ENCODE data around the gene MAEA.

MAEA gene

GRCh38 chr4:1300466-1301455 is 11.1 kb downstream of the MAEA start:
- DNase-seq (ENCODE audit: low read depth), result no peak

- no peak for DNase-seq (ENCODE audit: low read depth)
Measured at GRCh38 chr4:1302159-1302558, 12.5 kb downstream of the MAEA start.

DNA sequence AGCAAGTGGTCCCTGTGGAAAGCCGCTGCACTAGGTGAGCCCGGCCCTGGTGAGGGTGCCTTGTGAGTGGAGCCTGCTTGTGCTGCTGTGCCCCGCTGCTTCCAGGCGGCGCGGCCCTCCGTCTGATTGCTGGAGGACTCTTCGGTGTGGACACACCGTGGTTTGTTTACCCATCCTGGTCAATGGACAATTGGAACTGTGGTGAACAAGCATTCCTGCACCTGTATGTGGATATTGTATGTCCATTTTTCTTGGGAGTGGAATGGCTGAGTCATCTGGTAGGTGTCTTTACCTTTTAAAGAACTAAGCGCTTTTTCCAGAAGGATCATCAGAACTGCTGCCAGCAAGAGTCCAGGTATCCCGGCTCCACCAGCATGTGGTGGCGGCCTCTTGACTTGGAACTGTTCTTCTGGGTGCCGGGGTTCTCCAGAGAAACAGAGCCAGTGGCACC is 15.6 kb downstream of the MAEA start:
- no peak for DNase-seq (ENCODE audit: low read depth)

GRCh38 chr4:1305781-1306455 is 16.2 kb downstream of the MAEA start:
- no peak for DNase-seq (ENCODE audit: low read depth)

GRCh38 chr4:1307951-1308735 is 18.5 kb downstream of the MAEA start:
- no peak for DNase-seq (ENCODE audit: low read depth)

DNA sequence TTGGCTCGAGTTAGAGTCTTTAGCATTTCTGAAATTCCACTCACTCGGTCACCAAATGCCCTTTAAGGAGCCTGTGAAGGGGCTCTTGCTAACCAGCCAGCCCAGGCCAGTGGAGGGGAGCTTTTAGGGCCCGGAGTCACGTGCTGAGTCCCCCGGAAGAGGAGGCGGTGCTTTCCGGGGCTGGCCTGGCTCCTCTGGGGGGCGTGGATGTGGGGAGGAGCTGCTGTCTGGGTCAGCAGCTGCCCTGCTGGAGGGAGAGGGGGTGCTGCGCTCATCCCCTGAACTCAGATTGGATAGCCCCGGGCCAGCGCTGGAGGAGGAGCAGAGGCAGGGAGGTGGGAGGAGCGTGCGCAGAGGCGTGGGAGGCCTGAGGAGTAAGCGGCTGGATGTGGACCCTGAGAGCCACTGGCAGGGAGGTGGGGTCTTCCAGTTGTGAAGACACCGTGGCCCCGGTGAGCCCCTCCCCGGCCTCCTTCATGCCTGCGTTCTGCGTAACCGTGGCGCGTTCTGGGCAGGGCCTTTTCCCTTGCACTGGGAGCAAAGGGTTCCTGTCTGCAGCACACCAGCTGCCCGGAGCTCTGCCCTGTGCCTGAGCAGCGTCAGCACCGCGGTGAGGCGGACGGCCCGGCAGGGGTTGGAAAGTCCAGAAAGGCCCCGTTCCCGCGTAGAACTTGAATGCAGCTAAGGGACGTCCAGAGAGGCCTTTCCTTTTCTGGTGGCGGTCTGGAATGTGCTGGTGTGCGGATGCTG is 19.7 kb downstream of the MAEA start:
- peak; percentile 55 for DNase-seq (ENCODE audit: low read depth)

DNA sequence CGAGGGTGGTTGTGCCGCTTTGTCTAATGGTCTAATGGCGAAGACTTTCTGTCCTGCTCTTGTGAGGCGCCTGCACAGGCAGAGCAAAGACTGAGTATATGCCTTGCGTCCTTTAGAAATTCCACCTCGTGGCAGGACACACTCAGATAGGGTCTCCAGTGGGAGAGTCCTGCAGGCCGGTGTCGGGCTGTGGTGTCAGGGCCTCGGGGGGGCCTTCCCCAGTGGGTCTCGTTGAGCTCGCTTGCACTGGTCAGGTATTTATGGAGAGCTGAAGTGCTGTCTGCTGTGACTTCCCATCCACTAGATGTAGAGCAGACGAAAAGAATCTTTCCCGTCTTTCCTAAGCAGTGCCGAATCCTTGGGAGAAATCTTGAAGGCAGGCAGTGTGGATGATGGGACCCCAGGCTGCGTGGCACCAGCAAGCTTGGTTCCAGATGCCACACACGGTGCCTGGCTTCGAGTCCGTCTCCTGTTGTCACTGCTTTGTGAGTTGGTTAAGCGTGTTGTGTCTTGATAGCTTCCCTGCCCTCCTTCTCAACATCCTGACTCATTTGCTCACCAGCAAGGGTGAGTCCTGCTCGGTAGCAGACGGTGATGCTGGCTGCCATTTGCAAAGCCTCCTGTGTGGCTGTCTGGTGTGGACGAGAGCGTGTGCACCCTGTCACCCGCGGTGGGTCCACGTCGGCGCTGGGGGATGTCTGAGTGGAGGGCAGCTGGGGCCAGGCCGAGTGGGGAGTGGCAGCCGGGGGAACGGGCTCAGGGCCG is 20.5 kb downstream of the MAEA start:
- no peak for DNase-seq (ENCODE audit: low read depth)

DNA sequence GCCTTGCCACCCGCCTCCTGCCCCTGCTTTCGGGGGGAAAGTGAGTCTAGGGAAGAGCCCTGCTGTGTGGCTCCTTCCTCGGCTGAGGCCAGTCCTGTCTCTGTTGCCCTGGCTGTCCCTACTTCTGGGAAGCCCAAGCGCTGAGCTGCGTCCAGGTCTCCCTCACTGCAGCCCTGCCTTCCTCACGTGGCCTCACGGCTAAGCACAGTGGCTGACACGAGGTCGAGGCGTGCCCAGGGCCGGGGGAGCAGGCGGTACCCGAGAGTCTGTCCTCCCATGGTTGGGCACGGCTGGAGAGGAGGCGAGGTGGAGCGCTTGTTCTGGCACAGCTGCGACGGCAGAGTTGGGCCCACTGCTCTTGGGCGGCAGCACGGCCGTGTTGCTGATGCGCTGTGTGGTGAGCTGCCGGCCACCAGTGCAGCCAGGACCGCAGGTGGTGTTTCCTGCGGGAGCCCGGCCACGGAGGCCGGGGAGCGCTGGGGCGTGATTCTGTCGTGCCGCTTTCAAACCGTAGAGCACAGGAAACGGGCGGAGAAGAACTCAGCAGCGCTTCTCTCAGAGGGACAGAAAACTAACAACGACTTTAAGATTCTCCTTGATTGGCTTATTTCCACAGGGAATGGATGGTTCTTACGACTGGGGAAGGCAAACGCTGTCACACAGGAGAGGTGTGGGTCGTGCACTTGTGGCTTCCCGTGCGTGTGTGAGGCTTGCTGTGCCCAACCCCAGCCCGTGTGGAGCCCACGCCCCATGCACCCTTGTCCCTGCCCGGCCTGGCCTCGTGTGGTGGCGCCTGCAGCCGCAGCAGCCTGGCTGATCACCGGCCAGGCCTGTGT is 21.3 kb downstream of the MAEA start:
- DNase-seq (ENCODE audit: low read depth), result no peak

GRCh38 chr4:1312821-1313640 is 23.3 kb downstream of the MAEA start:
- DNase-seq (ENCODE audit: low read depth), result no peak

GRCh38 chr4:1315306-1315705 is 25.6 kb downstream of the MAEA start:
- DNase-seq (ENCODE audit: low read depth), result no peak

DNA sequence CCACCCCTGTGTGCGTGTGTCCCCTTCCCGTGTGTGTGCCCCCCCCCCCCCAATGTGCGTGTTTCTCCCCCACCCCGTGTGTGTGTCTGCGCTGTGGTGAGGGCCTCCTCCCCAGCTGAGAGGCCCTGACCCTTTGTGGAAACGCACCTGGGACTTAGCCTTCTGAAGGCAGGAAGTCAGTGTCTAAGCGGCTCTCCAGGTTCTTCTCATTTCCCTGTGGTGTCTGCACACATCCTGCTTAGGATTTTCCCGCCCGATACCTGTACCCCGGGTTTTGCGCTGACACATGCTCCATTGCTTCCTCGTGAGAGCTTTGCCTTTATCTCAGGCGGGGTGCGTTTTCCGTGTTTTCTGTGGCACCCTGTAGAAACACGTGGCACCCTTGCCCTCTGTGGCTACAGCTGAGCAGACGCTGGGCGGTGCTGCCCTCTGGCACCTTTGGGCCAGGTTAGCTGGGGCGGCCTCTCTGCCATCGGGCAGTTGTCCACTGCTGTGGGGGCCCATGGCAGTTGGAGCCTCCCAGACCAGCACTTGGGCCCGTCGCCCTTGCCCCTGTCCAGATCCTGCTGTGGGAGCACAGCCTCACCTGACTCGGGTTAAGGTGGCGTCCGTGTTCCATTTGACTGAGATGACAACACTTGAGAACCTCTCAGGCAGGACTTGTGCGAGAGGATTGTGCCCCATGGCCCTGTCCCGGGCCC is 26.3 kb downstream of the MAEA start:
- DNase-seq (ENCODE audit: low read depth), result no peak

- no peak for DNase-seq (ENCODE audit: low read depth)
Measured at GRCh38 chr4:1316537-1317168, 27.0 kb downstream of the MAEA start.

DNA sequence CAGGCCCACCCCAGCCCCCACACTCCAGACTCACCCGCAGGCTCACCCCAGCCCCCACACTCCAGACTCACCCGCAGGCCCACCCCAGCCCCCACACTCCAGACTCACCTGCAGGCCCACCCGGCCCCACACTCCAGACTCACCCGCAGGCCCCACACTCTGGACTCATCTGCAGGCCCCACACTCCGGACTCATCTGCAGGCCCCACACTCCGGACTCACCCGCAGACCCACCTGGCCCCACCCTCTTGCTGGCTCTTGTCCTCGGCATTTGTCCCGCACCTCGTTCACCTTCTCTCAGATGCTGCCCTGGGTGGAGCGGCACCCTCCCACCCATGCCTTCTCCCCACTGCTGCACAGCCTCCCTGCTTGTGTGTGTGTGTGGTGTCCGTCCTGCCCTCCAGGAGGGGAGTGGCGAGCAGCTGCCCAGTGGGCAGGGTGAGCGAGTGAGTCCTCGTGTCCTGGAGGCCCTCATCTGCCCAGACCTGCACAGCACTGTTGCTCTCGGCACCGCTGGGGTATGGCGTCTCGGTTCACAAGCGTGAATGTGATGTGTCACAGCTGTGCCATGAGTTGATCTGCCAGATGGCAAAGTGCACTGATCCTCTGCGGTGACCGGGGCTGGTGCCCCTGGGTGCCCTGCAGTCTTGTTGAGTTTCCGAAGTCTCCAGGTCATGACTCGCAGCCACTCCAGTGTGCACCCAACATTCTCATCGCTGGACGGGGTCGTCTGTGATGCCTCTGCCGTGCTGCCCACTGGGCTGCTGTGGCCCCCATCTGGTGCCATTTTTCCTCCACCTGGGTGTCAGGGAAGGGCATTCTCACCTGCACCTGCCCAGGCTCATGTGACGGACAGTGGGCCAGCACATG is 27.7 kb downstream of the MAEA start:
- DNase-seq (ENCODE audit: low read depth), result no peak

GRCh38 chr4:1318046-1318375 is 28.3 kb downstream of the MAEA start:
- DNase-seq (ENCODE audit: low read depth), result no peak

GRCh38 chr4:1318488-1319213 is 29.0 kb downstream of the MAEA start:
- DNase-seq (ENCODE audit: low read depth), result no peak

DNA sequence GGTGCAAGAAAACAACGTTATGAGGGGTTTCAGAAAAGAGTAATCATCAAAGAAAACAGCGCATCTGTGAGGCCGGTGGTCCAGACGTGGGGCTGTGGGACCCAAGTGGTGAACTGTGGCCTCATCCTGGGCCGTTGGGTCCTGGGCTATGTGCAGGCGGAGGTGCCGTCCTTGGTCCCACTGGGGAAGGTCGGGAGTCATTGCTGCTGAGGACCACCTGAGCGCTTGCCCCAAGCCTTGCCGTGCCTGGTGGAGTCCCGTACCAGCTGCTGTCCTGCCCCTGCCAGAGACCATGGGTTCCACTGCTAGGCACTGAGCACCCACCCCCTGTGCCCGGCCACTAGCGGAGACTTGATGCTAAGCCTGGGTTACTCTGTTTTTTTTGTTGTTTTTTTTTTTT is 31.8 kb downstream of the MAEA start:
- no peak for DNase-seq (ENCODE audit: low read depth)
